ENCODE data around the gene ZNF473.

GRCh38 chr19:49977076-49977475, 48.7 kb upstream of the ZNF473 start:
- TF ChIP-seq POLR2A (IDR thresholded peaks at IDR 0.05) (no peak), CTCF (IDR thresholded peaks at IDR 0.05) (no peak), POLR2AphosphoS5 (IDR thresholded peaks at IDR 0.05) (no peak)

Measured in prostate gland (tissue), 2 donors.